ENCODE measurements around the gene MAGI2. TPM values are rescaled to one million over a fixed set of nuclear protein-coding genes. Genes with fewer than 3 reads are reported as not detected.

Gene MAGI2
- total and polyA plus RNA-seq, 9 donors = 7.1 to 20.4 (median 18.7) TPM

DNA sequence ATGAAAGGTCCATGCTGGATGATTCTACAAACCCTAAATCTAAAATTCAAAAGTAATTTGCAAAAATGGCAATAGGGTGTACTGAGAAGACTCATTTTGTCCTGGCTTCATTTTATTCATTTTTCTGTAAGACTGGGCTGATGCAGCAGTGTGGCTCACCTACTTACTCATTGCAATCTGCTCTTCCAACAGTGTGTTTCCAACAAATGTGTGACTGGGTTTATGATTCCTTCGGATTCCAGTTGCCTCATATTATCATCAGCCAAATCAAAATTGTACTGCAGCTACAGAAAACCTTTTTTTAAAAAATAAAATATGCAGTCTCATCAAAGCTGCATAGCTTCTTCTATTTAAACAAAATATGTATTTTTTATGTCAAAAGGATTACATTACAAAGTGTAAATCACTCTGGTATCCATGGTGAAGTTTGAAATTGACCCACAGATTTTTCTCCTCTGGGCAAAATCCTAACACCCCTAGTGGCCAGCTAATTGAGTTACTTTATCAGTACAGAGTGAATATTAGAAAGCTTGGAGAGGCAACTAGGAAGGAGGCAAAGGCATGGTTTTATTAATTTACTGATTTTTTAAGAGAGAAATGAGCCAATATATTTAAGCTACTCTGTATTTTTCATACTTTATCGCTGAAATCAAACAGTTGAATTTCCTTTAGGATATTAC, 390.3 kb downstream of the MAGI2 start:
- DNase-seq = no peak
- H3K4me3 ChIP-seq = no peak overlapping the region

DNA sequence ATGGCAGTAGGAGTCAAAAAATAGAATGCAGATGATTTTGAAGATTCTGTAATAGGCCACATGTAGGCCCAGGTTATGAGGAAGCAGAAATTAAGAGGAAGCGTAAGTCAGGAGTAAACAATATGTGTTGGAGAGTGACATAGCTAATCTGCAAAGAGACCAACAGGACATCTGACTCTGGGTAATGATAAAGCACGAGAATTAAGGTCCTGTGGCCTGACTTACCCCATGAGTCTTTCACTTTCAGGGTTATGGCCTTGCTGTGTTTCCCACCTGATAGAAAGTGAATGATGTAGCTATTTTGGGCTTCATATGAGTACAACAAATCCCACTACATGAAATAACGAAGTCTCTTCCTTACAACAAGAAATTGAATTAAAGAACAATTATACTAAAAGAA, 393.0 kb downstream of the MAGI2 start:
- DNase-seq = no peak
- Histone ChIP-seq H3K9me3 (no peaks in the 10 kb centered on the region), H3K27me3 (no peaks in the 10 kb centered on the region), H3K36me3 (no peaks in the 10 kb centered on the region), H3K4me1 (ENCODE audit: insufficient read depth) (peaks cover 2% of the 10 kb centered on the region), H3K4me3 (no peak overlapping the region), H3K27ac (no peak overlapping the region)
- WGBS, 3 donors = 80 to 87% (median 81%) methylated on average over 3 of the region's 3 CpGs
- intact Hi-C loops (cut with DNase I) = no loop called here
- TF ChIP-seq EP300 (IDR thresholded peaks at IDR 0.05) (no peak), POLR2A (IDR thresholded peaks at IDR 0.05) (no peak)
- TF ChIP-seq, protein P1, sequence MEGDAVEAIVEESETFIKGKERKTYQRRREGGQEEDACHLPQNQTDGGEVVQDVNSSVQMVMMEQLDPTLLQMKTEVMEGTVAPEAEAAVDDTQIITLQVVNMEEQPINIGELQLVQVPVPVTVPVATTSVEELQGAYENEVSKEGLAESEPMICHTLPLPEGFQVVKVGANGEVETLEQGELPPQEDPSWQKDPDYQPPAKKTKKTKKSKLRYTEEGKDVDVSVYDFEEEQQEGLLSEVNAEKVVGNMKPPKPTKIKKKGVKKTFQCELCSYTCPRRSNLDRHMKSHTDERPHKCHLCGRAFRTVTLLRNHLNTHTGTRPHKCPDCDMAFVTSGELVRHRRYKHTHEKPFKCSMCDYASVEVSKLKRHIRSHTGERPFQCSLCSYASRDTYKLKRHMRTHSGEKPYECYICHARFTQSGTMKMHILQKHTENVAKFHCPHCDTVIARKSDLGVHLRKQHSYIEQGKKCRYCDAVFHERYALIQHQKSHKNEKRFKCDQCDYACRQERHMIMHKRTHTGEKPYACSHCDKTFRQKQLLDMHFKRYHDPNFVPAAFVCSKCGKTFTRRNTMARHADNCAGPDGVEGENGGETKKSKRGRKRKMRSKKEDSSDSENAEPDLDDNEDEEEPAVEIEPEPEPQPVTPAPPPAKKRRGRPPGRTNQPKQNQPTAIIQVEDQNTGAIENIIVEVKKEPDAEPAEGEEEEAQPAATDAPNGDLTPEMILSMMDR (IDR thresholded peaks at IDR 0.05) = no peak

More for the DNA sequence above, 390.3 kb downstream of the MAGI2 start:
- H3K4me1 ChIP-seq (ENCODE audit: insufficient read depth) = no peaks in the 10 kb centered on the region
- intact Hi-C loops (cut with DNase I) = no loop called here
- WGBS, 3 donors = 72 to 75% (median 74%) methylated on average over 2 of the region's 2 CpGs
- TF ChIP-seq EP300 (IDR thresholded peaks at IDR 0.05) (no peak), POLR2A (IDR thresholded peaks at IDR 0.05) (no peak)
- TF ChIP-seq, protein P1 (IDR thresholded peaks at IDR 0.05) = no peak
- no peaks in the 10 kb centered on the region for H3K27me3 ChIP-seq
- H3K27ac ChIP-seq = no peak overlapping the region
- H3K9me3 ChIP-seq = no peaks in the 10 kb centered on the region
- no peaks in the 10 kb centered on the region for H3K36me3 ChIP-seq

DNA sequence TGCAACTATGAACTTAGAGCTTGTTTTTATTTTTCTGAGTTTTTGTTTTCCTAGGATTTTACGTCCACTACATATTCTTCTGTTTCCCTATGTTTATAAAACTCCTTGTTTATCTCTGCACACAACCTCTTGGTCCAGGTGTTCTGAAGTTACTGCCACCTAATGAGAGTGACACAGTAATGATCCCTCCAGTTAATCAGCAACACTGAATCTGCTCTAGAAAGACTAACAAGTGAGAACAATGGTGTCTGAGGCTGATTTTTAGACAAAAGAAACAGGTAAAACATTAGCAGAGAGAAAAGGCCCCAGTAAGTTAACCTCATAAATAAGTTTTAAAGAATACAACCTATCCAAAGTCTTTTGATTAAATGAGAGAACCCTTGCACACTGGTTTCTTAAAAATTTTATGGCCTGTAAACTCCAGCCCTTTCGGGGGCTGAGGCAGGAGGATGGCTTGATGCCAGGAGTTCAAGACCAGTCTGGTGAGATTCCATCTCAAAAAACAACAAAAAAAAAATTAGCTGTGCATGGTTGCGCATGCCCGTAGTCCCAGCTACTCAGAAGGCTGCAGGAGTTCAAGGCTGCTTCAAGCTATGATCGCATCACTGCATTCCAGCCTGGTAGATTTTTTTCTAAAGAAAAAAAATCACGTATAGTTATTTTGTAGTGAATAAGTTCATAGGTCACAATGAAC, 397.6 kb downstream of the MAGI2 start:
- Histone ChIP-seq H3K27me3 (no peaks in the 10 kb centered on the region), H3K27ac (peak overlapping the region in 1 of 2 donors; percentile 58), H3K4me1 (ENCODE audit: insufficient read depth) (peaks cover 2% of the 10 kb centered on the region), H3K9me3 (no peaks in the 10 kb centered on the region), H3K36me3 (no peaks in the 10 kb centered on the region), H3K4me3 (no peak overlapping the region)
- 10 to 27% (median 14%) methylated on average over 6 of the region's 6 CpGs for WGBS, 3 donors
- TF ChIP-seq, protein P1 (IDR thresholded peaks at IDR 0.05) = no peak
- no peak for TF ChIP-seq EP300 (IDR thresholded peaks at IDR 0.05)
- DNase-seq = peak; percentile 50 to 78 (median 74)
- intact Hi-C loops (cut with DNase I) = no loop called here

DNA sequence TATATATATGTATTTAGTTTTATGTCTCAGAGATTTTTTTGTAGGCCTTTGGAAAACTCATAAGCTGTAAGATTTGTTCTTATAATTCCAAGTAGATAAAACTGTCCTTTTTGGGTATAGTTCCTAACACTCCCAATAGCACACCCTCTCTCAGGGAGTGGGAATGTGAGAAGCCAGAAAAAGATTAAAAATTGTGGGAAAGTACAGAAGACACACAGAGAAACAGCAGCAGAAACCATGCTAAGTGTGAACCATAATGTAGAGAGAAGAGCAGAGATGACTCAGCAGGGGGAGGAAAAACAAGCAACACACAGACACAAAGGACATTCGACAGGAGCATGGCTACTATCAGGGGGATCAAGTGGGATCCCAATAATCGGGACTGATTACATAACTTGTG, 401.6 kb downstream of the MAGI2 start:
- no peaks in the 10 kb centered on the region for H3K9me3 ChIP-seq
- H3K27me3 ChIP-seq = no peaks in the 10 kb centered on the region
- peaks cover 2% of the 10 kb centered on the region for H3K4me1 ChIP-seq (ENCODE audit: insufficient read depth)
- intact Hi-C loops (cut with DNase I) = no loop called here
- no peak for DNase-seq
- no peak overlapping the region for H3K27ac ChIP-seq
- WGBS, 3 donors = 76 to 87% (median 85%) methylated on average over 2 of the region's 2 CpGs
- no peaks in the 10 kb centered on the region for H3K36me3 ChIP-seq
- no peak overlapping the region for H3K4me3 ChIP-seq
- TF ChIP-seq POLR2A (IDR thresholded peaks at IDR 0.05) (no peak), EP300 (IDR thresholded peaks at IDR 0.05) (no peak)
- TF ChIP-seq, protein P1 (IDR thresholded peaks at IDR 0.05) = no peak

Data from ovary (tissue), 9 donors.